Stimulated activated CD4-positive, alpha-beta T cell treated with anti-CD3 and anti-CD28 coated beads, Interleukin-1b, Interleukin-23, amount 100 ng/mL, for 1 hour (primary cell): Measurements from ENCODE around the gene IFT22.
"Not testable (repeated sequence)": the region's sequence is repeated elsewhere in the genome, so short reads cannot be mapped to it uniquely, and the experiment has no call there.

Source experiments
- DNase-seq, 2 donors: peaks; one replicate each; pipeline ENCODE4 v3.0.0-alpha.2; 2020; ENCODE audit warnings: low read depth in 2 of 2

IFT22 gene

GRCh38 chr7:101321491-101322401 lies at the start of gene IFT22:
Gene IFT22 (minus strand): TSS chr7:101321812. CDS start chr7:101321709, 103 bp downstream.
- DNase-seq = peak; percentile 60 to 64

DNA sequence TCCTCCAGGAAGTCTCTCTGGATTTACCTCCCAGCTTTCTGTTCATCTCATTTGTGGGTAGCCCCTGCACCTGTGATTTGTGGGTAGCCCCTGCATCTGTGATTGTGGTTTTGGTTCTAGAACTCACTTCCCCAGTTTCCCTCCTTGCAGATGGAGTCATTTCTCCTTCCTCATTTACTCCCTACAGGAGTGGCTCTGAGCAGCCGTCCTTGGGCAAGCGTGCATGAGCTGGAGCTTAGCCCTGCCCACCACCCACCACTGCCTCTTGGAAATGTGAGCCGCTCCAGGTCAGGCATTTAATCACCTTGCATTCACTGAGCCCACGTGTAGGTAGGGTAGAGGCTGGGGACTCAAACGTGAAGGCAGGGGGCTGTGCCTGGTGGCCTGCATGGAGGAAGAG lies 49.2 kb upstream of the IFT22 start:
- no peak for DNase-seq

- no peak for DNase-seq
Measured at GRCh38 chr7:101368422-101369165, 47.0 kb upstream of the IFT22 start.

- DNase-seq = no peak
Measured at GRCh38 chr7:101367676-101368075, 46.1 kb upstream of the IFT22 start.

DNA sequence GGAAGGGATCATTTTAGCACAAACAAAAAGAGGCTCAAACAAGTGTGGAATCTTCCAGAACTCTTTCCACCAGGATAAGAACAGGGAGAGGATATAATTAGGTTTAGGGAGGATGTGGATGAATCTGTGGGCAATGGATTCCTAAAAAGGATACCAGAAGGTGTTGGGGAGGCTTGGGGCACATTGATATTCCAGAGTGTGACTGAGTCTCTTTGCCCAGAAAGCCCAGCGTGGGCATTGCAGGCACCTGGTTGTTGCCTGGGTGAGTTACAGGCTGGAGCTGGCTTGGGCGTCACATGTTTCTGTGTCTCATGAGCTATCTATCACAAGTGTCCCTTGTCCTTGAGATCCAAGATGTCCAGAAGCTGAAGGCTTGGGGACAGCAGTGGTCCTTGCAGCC lies 44.3 kb upstream of the IFT22 start:
- no peak for DNase-seq

DNA sequence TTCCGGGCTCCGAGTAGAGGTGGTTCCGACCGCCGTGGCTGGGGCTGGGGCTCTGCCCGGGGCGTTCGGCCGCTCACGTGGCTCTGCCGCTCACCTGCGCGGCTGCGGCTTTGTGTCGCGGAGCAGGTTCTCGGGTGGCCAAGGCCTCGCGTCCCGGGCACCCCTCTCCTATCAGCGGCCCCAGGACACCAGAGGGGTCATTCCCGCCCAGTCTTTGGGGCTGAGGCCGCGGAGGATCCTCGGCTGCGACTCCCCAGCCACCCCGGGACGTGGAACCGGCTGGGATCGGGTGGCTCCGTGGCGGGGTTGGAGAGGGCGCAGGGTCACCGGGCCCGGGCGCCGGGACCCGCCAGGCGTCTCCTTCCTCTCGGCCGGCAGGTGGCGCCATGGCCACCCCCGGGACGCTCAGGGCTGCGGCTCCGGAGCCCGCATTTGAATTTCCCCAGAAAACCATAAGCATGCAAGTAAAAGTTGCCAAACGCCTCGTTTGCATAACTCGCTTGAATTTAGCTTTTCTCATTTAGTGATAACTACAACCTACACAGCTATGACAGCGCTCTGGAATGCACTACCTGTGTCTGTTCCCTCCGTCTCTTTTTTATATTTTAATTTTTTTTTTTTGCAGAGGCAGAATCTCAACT lies 42.2 kb upstream of the IFT22 start:
- DNase-seq = peak; percentile 26 to 52

DNA sequence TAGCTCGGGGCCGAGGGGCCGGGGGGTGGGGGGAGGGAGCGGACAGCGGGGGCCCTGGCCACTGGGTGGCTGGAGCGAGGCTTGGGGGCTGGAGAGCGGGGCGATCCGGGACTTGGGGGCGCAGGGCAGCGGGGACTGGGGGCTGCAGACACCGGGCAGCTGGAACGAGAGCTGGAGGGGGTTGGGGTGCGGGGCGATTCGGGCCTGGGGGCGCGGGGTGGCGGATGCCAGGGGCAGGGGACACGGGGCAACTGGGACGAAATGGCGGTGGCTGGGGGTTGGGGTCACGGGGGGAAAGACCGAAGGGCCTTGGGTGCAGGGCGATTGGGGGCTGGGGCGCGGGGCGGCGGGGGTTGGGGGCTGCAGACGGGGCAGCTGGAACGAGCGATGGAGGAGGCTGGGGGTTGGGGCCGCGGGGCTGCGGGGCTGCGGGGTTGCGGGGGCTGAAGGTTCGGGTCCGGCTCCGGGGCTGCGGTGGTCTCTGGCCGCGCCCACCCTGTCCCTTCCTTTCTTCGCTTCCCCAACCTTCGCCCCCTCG lies 41.7 kb upstream of the IFT22 start:
- no peak for DNase-seq

DNA sequence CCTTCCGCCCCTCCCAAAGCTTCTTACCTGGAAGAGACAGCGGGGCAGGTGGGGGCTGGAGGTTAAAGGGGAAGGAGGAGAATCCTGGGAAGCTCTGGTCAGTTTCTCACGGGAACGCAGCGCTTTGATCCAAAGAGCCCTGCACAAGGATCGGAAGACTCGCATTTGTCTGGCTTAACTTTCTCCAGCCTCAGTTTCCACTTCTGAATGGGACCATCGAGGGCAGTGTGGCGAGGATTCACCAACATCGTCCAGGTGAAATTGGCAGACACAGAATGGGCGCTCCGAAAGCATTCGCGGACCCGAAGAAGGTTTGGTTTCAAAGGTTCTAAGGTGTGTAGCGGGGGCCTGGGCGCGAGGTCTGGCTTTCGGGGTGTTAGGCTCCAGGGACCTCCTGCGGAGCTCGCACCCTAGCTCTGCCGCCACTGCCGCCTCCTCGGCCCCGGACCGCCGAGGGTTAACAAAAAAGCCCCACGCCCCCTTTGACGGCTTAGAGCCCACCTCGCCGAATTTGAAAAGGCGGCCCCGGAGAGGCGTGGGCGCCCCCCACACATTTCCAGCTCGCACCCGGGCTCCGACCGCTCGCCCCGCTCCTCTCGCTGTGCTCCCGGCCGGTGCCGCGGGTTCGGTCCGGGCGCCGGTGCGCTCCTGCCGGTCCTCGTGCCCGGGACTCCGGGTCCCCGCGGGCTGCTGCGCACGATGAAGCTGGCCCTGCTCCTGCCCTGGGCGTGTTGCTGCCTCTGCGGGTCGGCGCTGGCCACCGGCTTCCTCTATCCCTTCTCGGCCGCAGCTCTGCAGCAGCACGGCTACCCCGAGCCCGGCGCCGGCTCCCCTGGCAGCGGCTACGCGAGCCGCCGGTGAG lies 41.0 kb upstream of the IFT22 start, which contains the start of gene COL26A1:
Gene COL26A1, plus strand, starts transcription at position 542 of the 862 bp plus-strand sequence. Its CDS starts 158 bp downstream, at position 700.
- no peak for DNase-seq

GRCh38 chr7:101357433-101357832 lies 35.8 kb upstream of the IFT22 start:
- DNase-seq = no peak

GRCh38 chr7:101352920-101353308 lies 31.3 kb upstream of the IFT22 start:
- no peak for DNase-seq

GRCh38 chr7:101349300-101349699 lies 27.7 kb upstream of the IFT22 start:
- DNase-seq = not testable (repeated sequence)

DNA sequence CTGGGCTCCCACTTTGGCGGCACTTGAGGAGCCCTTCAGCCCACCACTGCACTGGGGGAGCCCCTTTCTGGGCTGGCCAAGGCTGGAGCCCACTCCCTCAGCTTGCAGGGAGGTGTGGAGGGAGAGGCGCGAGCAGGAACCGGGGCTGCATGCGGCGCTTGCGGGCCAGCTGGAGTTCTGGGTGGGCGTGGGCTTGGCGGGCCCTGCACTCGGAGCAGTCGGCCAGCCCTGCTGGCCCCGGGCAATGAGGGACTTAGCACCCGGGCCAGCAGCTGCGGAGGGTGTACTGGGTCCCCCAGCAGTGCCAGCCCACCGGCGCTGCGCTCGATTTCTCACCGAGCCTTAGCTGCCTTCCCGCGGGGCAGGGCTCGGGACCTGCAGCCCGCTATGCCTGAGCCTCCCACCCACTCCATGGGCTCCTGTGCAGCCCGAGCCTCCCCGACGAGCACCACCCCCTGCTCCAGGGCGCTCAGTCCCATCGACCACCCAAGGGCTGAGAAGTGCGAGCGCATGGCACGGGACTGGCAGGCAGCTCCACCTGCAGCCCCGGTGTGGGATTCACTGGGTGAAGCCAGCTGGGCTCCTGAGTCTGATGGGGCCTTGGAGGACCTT lies 26.9 kb upstream of the IFT22 start:
- not testable (repeated sequence) for DNase-seq

DNA sequence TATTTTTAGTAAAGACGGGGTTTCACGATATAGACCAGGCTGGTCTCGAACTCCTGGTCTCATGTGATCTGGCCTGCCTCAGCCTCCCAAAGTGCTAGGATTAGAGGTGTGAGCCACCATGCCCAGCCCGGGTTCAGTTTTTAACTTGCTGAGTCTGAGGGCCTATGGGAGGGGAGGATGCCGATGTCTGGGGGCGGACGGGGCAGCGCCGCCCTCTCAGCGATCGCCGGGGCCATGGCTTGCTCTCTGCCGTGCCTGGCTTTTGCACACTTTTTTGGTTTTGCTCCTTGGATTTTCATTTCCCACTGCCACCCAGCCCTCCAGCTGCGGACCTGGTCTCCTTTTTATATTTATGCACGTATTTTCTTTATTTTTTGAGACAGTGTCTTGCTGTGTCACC lies 25.9 kb upstream of the IFT22 start:
- no peak for DNase-seq

DNA sequence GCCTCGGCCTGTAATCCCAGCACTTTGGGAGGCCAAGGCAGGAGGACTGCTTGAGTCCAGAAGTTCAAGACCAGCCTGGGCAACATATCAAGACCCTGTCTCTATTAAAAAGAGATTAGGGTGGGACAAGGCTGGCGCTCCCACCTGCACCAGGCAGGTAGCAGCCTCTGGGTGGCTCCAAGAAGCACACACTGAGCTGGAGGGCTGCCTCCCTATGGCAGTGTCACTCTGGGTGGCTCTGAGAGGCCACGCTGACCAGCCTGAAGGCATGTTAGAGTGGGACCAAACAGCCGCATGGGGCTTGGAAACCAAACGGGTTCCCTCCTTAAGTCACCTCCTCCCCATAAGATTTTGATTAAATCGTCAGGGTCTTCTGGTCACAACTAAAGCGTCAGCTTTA lies 21.3 kb upstream of the IFT22 start:
- DNase-seq = no peak

DNA sequence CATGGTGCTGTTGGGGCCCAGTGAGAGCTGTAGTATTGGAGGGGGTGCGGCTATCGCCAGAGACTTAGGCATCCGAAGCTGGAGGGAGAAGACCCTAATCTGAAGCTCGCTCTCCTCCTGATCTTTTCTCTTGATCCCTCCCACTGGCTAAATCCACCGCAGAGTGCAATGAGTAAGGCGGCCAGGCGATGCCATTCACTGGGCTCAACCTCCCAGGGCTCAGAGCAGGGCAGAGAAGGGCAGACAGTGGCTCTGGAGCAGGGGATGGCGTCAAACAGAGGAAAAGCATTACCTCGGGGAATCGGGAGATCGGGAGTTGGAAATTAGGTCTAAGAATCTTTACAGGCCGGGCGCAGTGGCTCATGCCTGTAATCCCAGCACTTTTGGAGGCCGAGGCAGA lies 18.8 kb upstream of the IFT22 start:
- DNase-seq = no peak

DNA sequence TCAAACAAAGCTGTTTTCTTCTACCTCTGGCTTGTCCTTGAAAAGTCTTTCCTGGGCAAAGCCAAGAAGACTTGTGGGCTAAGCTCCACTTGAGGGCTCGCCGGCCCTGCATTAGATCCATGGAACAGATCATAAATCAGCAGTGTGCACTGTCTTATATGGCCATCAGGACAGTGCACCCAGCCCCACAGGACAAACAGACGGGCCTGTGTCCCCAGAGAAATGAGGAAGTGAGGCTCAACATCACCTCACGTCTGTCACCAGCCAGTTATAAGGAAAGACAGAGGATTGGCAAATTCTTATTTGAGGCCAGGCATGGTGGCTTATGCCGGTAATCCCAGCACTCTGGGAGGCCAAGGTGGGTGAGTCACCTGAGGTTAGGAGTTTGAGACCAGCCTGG lies 12.3 kb upstream of the IFT22 start:
- DNase-seq = no peak

- DNase-seq = no peak
Measured at GRCh38 chr7:101332026-101332425, 10.4 kb upstream of the IFT22 start.

DNA sequence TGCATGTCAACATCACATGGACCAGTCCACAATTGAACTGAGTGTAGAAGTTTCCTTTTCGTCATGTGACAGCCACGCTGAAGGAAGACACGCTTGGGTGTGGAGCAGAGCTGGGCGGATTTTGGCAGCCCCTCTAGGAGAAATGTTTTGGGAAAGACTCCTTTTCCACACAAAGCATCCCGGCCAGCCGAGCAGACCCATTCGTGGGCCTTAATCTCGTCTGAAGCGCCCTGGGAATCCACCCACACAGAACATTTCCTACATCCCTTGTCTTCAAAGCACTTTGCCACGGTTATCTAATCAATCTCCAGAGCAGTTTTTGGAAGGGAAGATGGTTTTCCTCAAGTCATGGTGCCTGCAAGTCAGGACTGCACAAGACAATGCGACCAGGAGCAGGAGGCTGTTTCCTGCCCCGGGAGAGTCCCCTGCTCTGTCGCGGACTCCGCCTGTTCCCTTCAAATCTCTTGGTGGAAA lies 8.4 kb upstream of the IFT22 start:
- DNase-seq = no peak

GRCh38 chr7:101328159-101328558 lies 6.5 kb upstream of the IFT22 start:
- no peak for DNase-seq

- no peak for DNase-seq
Measured at GRCh38 chr7:101319401-101319800, 2.2 kb downstream of the IFT22 start.
